ENCODE results near the gene CACNA2D3. TPM values are rescaled to one million over a fixed set of nuclear protein-coding genes. Genes with fewer than 3 reads are reported as not detected.

CACNA2D3 gene
- total RNA-seq, 8 experiments from 2014 or later, result 0.49 to 20.7 (median 9.7) TPM; not detected in 1

- ATAC-seq (replicated peaks in 6 of 8), result no peak
- H3K4me1 ChIP-seq (replicated peaks in 1 of 2), result peaks cover 0 to 5% of the 10 kb centered on the region in 2 donors
- in situ Hi-C loops (cut with MboI; ENCODE audit: low pct_unique_long_range_greater_than_20kb in 2 of 9, low sequenced_read_pairs in 9 of 9, unreplicated experiment in 9 of 9), result no loop called here
- WGBS, 10 experiments, result 86 to 100% (median 93%) methylated on average over 1 to 3 of the region's 3 CpGs; no CpG with 5 or more reads in 3 of the 10 experiments
- H3K27ac ChIP-seq, result no peak overlapping the region
- no peak overlapping the region for H3K4me3 ChIP-seq
Observed at GRCh38 chr3:55017876-55018275, 895.5 kb downstream of the CACNA2D3 start.

GRCh38 chr3:55030938-55031337, 908.6 kb downstream of the CACNA2D3 start:
- no peak overlapping the region for H3K27ac ChIP-seq
- in situ Hi-C loops (cut with MboI; ENCODE audit: low pct_unique_long_range_greater_than_20kb in 2 of 9, low sequenced_read_pairs in 9 of 9, unreplicated experiment in 9 of 9), result no loop called here
- WGBS, 10 experiments, result 57 to 100% (median 77%) methylated on average over 1 to 4 of the region's 4 CpGs; no CpG with 5 or more reads in 5 of the 10 experiments
- no peak overlapping the region for H3K4me3 ChIP-seq
- peak in 2 of 8 experiments; percentile 39 to 97 for ATAC-seq (replicated peaks in 6 of 8)
- no peaks in the 10 kb centered on the region for H3K4me1 ChIP-seq (replicated peaks in 1 of 2)

- Histone ChIP-seq H3K4me3 (no peak overlapping the region), H3K4me1 (replicated peaks in 1 of 2) (no peaks in the 10 kb centered on the region), H3K27ac (no peak overlapping the region)
- in situ Hi-C loops (cut with MboI; ENCODE audit: low pct_unique_long_range_greater_than_20kb in 2 of 9, low sequenced_read_pairs in 9 of 9, unreplicated experiment in 9 of 9), result no loop called here
- ATAC-seq (replicated peaks in 6 of 8), result no peak
- WGBS, 10 experiments, result 53 to 100% (median 85%) methylated on average over 1 to 5 of the region's 5 CpGs; no CpG with 5 or more reads in 1 of the 10 experiments
Observed at GRCh38 chr3:55036883-55037577, 914.7 kb downstream of the CACNA2D3 start.

DNA sequence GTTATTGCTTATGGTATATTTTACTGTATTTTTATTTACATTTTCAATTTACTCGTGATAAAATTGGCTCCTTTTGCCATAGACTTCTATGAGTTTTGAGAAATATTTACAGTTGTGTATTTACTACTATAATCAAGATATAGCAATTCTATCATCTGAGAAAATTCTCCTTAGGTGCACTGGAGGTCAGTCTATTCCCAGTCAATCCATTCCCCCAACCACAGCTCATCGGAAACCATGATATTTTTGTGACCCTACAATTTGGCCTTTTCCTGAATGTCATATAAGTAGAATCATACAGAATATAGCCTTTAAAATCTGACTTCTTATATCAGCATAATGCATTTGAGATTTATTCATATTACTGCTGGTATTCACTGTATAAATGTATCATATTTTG, 920.2 kb downstream of the CACNA2D3 start:
- Histone ChIP-seq H3K27ac (no peak overlapping the region), H3K4me3 (no peak overlapping the region), H3K4me1 (replicated peaks in 1 of 2) (no peaks in the 10 kb centered on the region)
- in situ Hi-C loops (cut with MboI; ENCODE audit: low pct_unique_long_range_greater_than_20kb in 2 of 9, low sequenced_read_pairs in 9 of 9, unreplicated experiment in 9 of 9), result no loop called here
- no peak for ATAC-seq (replicated peaks in 6 of 8)
- 18 to 100% (median 89%) methylated on average over 1 to 2 of the region's 2 CpGs; no CpG with 5 or more reads in 1 of the 10 experiments for WGBS, 10 experiments

GRCh38 chr3:55044486-55044885, 922.1 kb downstream of the CACNA2D3 start:
- H3K4me1 ChIP-seq (replicated peaks in 1 of 2), result no peaks in the 10 kb centered on the region
- in situ Hi-C loops (cut with MboI; ENCODE audit: low pct_unique_long_range_greater_than_20kb in 2 of 9, low sequenced_read_pairs in 9 of 9, unreplicated experiment in 9 of 9), result no loop called here
- H3K27ac ChIP-seq, result no peak overlapping the region
- H3K4me3 ChIP-seq, result no peak overlapping the region
- no peak for ATAC-seq (replicated peaks in 6 of 8)
- WGBS, 10 experiments, result 64 to 100% (median 100%) methylated on average over 1 of the region's 1 CpG; no CpG with 5 or more reads in 1 of the 10 experiments

DNA sequence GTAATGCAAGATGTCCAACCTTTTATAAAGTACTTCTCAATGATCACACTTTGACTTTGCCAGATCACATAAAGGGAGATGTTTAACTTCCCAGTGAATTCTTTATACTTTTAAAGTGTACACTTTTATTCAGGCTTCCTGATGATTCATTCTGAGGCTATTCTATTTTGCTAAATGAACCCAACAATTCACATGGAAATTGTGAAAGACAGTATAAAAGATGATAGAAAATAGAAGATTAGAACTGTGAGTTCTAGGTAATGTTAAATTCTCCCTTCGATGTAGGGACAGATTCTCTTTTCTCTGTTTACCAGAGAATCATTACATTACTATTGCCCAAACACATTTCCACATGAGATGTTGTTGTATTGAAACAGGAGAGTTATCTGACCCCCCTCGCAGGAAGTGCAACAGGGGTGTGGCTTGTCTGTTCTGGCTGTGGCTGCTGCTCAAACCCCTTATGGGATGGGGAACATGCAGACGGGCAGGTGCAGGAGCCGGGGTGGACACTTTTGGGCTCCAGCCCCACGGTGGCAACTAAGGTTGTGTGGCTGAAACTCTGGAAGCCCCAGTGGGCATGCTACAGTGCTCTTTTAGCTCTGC, 936.8 kb downstream of the CACNA2D3 start:
- peak in 1 of 8 experiments; percentile 26 for ATAC-seq (replicated peaks in 6 of 8)
- no peaks in the 10 kb centered on the region for H3K4me1 ChIP-seq (replicated peaks in 1 of 2)
- H3K4me3 ChIP-seq, result no peak overlapping the region
- WGBS, 10 experiments, result 80 to 100% (median 100%) methylated on average over 1 to 3 of the region's 5 CpGs; no CpG with 5 or more reads in 1 of the 10 experiments
- no peak overlapping the region for H3K27ac ChIP-seq
- in situ Hi-C loops (cut with MboI; ENCODE audit: low pct_unique_long_range_greater_than_20kb in 2 of 9, low sequenced_read_pairs in 9 of 9, unreplicated experiment in 9 of 9), result no loop called here

GRCh38 chr3:55060896-55061719, 938.8 kb downstream of the CACNA2D3 start:
- Histone ChIP-seq H3K4me1 (replicated peaks in 1 of 2) (no peaks in the 10 kb centered on the region), H3K4me3 (no peak overlapping the region), H3K27ac (no peak overlapping the region)
- 40 to 100% (median 80%) methylated on average over 1 to 5 of the region's 5 CpGs; no CpG with 5 or more reads in 2 of the 10 experiments for WGBS, 10 experiments
- in situ Hi-C loops (cut with MboI; ENCODE audit: low pct_unique_long_range_greater_than_20kb in 2 of 9, low sequenced_read_pairs in 9 of 9, unreplicated experiment in 9 of 9), result no loop called here
- ATAC-seq (replicated peaks in 6 of 8), result no peak

DNA sequence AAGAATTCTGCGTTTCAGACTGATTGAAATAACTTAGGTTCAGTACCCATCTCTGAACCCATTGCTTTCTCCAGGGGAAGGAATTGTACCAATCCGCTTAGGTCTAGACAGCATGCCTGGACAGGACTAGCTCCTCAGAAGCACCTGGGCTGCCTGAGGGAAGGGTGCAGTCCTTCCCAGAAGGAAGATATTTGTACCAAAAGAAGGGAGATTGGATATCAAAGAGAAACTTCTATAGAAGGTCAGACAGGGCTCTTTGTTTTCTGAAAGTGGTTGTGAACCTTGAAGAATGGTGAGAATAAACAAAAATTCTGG, 939.3 kb downstream of the CACNA2D3 start:
- no peaks in the 10 kb centered on the region for H3K4me1 ChIP-seq (replicated peaks in 1 of 2)
- ATAC-seq (replicated peaks in 6 of 8), result no peak
- in situ Hi-C loops (cut with MboI; ENCODE audit: low pct_unique_long_range_greater_than_20kb in 2 of 9, low sequenced_read_pairs in 9 of 9, unreplicated experiment in 9 of 9), result no loop called here
- 82 to 100% (median 100%) methylated on average over 1 to 2 of the region's 2 CpGs; no CpG with 5 or more reads in 3 of the 10 experiments for WGBS, 10 experiments
- no peak overlapping the region for H3K4me3 ChIP-seq
- no peak overlapping the region for H3K27ac ChIP-seq

DNA sequence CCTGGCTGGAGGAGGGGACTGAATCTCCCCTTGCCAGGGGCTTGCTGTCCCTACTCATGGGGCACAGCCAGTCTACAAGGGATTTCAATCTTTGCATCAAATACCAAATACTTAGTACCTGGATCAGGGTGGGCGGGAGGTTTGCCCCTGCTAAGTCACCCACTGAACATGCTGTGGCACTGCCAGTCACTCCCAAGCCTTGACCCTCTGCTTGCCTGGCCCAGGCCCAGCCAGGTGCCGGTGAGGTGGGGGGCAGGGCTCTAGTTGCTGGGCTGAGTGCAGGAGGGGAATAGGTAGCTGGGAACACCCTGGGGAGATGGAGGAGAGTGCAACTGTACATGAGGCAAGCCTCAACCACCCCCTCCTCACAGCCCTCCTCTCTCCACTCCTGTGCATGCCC, 941.8 kb downstream of the CACNA2D3 start:
- H3K4me3 ChIP-seq, result no peak overlapping the region
- H3K4me1 ChIP-seq (replicated peaks in 1 of 2), result no peaks in the 10 kb centered on the region
- in situ Hi-C loops (cut with MboI; ENCODE audit: low pct_unique_long_range_greater_than_20kb in 2 of 9, low sequenced_read_pairs in 9 of 9, unreplicated experiment in 9 of 9), result no loop called here
- 92 to 100% (median 100%) methylated on average over 1 to 2 of the region's 2 CpGs; no CpG with 5 or more reads in 7 of the 10 experiments for WGBS, 10 experiments
- no peak overlapping the region for H3K27ac ChIP-seq
- no peak for ATAC-seq (replicated peaks in 6 of 8)

- ATAC-seq (replicated peaks in 6 of 8), result no peak
- no peak overlapping the region for H3K4me3 ChIP-seq
- 60 to 100% (median 89%) methylated on average over 1 to 4 of the region's 4 CpGs; no CpG with 5 or more reads in 1 of the 10 experiments for WGBS, 10 experiments
- in situ Hi-C loops (cut with MboI; ENCODE audit: low pct_unique_long_range_greater_than_20kb in 2 of 9, low sequenced_read_pairs in 9 of 9, unreplicated experiment in 9 of 9), result no loop called here
- no peak overlapping the region for H3K27ac ChIP-seq
- peaks cover 0 to 2% of the 10 kb centered on the region in 2 donors for H3K4me1 ChIP-seq (replicated peaks in 1 of 2)
Observed at GRCh38 chr3:55065331-55065730, 943.0 kb downstream of the CACNA2D3 start.

DNA sequence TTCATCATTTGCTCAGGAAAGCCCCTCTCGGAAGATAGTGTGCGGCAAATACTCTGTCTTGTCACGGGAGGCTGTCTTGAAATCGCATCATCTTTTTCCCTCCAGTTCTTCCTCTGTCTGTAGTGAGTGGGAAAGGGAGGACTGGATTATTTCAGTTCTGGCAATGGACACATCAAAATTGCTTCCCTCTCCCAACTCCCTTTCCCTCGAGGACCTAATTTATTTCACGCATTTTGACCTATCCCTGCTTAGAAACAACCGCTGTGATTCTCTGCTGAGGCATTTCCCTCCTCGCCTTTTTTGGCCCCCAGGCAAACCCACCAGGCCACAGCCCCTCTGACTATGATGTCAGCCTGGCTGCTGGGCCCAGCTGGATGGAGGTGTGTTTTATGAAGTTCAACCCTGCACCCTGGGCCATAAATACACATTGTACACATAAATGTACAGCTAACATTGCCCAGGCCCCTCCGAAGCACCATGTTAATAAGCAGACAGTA, 944.2 kb downstream of the CACNA2D3 start:
- WGBS, 10 experiments, result 22 to 100% (median 76%) methylated on average over 2 to 8 of the region's 9 CpGs; no CpG with 5 or more reads in 1 of the 10 experiments
- ATAC-seq (replicated peaks in 6 of 8), result peak in 6 of 8 experiments; percentile 27 to 96 (median 82)
- in situ Hi-C loops (cut with MboI; ENCODE audit: low pct_unique_long_range_greater_than_20kb in 2 of 9, low sequenced_read_pairs in 9 of 9, unreplicated experiment in 9 of 9), result no loop called here
- H3K27ac ChIP-seq, result no peak overlapping the region
- H3K4me3 ChIP-seq, result no peak overlapping the region
- H3K4me1 ChIP-seq (replicated peaks in 1 of 2), result peaks cover 0 to 3% of the 10 kb centered on the region in 2 donors

GRCh38 chr3:55069950-55070349, 947.6 kb downstream of the CACNA2D3 start:
- ATAC-seq (replicated peaks in 6 of 8), result peak in 1 of 8 experiments; percentile 74
- Histone ChIP-seq H3K4me1 (replicated peaks in 1 of 2) (peaks cover 0 to 3% of the 10 kb centered on the region in 2 donors), H3K27ac (no peak overlapping the region), H3K4me3 (no peak overlapping the region)
- in situ Hi-C loops (cut with MboI; ENCODE audit: low pct_unique_long_range_greater_than_20kb in 2 of 9, low sequenced_read_pairs in 9 of 9, unreplicated experiment in 9 of 9), result no loop called here

DNA sequence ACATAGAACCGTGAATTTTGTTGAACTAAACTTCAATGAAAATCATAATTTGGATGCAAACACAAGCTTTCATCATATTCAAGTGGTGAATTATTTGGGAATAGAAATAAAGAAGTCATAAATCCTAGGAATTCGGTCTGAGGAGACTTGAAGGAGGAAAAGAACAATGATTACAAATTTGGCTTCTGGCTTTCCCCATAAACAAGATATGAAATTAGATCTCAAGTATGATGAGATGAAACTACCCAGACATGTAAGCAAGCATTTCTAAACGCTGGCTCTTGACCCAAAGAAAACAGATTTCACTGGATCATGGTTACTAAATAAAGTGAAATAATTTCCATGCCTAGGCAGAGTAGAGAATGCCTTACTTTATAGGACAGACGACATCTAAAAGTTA, 952.4 kb downstream of the CACNA2D3 start:
- no peak for ATAC-seq (replicated peaks in 6 of 8)

More for the DNA sequence above, 952.4 kb downstream of the CACNA2D3 start:
- Histone ChIP-seq H3K27ac (no peak overlapping the region), H3K4me3 (no peak overlapping the region), H3K4me1 (replicated peaks in 1 of 2) (peaks cover 3 to 10% of the 10 kb centered on the region in 2 donors)
- in situ Hi-C loops (cut with MboI; ENCODE audit: low pct_unique_long_range_greater_than_20kb in 2 of 9, low sequenced_read_pairs in 9 of 9, unreplicated experiment in 9 of 9), result no loop called here
- 7 to 100% (median 83%) methylated on average over 1 to 4 of the region's 4 CpGs for WGBS, 10 experiments

All from motor neuron (in vitro differentiated cells).